AG10803 (cell line): ENCODE measurements around the gene KCNH4.

ENCODE experiments used
- DNase-seq: peaks from one replicate; pipeline ENCODE4 v3.0.0; 2010; ENCODE audit warnings: low read depth
- H3K4me3 ChIP-seq: 2 replicates; pipeline ENCODE4 v1.5.1; 2011; ENCODE audit warnings: mild to moderate bottlenecking, low read length, control low read depth
- TF ChIP-seq, protein P1 (sequence below): conservative IDR thresholded peaks from 2 replicates; pipeline ENCODE4 v1.5.1; 2011; ENCODE audit warnings: mild to moderate bottlenecking, low read length, control low read depth, inconsistent platforms

Gene KCNH4

DNA sequence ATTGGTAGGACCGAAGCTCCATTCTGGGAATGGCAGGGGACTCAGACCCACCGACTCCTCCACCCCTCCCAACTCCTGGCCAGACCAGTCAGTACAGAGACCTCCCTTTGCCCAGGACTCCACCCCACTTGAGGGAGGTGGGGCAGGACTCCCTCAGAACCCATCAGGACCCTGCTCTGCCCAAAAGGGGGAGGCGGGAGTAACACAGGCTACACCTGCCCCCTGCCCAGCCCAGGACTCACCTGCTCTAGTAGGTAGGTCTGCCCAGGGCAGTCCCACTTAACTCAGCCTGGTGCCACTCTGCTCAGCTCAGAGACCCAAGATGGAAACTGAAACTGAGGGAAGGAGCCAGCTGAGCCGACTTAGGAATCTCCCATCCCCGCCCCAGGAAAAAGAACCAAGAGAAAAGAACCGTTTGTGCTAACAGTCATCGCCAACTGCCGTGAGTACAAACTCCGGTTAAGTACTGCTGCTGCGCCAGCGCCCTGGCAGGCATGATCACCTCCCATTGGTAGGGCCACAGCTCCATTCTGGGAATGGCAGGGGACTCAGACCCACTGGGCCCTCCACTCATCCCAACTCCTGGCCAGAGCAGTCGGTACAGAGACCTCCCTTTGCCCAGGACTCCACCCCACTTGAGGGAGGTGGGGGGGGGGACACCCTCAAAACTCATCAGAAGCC lies 68.9 kb downstream of the KCNH4 start:
- H3K4me3 ChIP-seq, result peak overlapping the region; percentile 75
- DNase-seq, result peak; percentile 44
- TF ChIP-seq, protein P1, sequence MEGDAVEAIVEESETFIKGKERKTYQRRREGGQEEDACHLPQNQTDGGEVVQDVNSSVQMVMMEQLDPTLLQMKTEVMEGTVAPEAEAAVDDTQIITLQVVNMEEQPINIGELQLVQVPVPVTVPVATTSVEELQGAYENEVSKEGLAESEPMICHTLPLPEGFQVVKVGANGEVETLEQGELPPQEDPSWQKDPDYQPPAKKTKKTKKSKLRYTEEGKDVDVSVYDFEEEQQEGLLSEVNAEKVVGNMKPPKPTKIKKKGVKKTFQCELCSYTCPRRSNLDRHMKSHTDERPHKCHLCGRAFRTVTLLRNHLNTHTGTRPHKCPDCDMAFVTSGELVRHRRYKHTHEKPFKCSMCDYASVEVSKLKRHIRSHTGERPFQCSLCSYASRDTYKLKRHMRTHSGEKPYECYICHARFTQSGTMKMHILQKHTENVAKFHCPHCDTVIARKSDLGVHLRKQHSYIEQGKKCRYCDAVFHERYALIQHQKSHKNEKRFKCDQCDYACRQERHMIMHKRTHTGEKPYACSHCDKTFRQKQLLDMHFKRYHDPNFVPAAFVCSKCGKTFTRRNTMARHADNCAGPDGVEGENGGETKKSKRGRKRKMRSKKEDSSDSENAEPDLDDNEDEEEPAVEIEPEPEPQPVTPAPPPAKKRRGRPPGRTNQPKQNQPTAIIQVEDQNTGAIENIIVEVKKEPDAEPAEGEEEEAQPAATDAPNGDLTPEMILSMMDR, result no peak

DNA sequence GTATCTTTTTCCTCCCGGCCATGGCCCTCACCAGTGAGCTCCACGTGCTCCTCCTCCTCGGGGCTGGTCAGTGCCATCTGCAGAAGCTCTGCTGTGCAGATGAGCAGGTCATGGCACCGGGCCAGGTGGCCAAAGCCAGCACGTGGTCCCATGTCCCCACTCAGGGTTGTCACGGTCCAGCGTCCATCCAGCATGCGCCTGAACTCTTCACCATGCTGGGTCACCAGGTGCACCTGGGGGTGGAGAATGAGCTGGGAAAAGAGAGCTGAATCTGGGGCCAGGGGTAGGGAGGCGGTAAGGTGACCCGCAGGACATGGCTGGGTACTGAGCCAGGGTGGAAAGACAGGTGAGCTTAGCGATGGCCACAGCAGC lies 69.7 kb downstream of the KCNH4 start:
- DNase-seq, result no peak
- H3K4me3 ChIP-seq, result peak overlapping the region; percentile 75

DNA sequence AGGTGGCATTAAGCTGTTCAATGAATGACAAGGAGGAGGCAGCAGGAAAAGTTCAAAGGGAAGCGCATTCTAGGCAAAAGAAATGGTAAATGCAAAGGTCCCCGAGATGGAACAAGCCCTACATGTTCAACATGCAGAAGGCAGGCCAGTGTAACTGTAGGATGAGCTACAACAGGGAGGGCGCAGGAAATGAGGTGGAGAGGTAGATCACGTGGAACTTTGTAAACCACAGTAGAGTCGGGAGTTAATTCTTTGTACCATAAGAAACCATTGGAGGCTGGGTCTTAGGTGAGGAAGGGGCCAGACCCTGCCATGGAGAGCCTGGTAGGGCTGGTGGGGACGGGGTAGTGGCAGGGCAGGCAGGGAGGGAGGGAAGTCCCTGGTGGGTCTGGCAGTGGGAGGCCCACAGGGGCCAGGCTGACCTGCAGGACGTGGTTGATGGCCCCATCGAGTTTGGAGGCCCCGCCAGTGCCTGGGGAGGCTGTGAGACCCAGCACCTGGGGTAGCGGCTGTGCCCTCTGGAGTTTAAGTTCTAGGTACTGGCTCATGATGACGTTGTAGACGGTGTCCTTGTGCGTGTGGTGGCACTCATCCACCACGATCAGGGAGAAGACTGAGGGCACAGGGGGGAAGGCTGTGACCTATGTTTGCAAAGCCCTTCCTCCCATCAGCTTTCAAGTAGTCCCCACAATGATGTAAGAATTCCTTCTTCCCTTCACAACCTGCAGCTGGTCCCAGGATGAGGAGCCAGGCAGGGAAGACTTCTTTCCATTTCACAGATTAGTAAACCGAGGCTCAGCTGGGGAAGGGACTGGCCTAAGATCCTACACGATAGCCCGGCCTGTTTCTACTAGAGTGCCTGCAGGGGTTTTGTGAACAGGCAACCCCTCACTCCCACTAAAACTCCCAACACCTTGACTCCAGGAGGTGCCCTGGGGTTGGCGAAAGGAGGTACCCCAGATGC lies 70.4 kb downstream of the KCNH4 start:
- TF ChIP-seq, protein P1, result no peak
- H3K4me3 ChIP-seq, result no peak overlapping the region
- no peak for DNase-seq

More for the DNA sequence above, 69.7 kb downstream of the KCNH4 start:
- TF ChIP-seq, protein P1, result no peak

DNA sequence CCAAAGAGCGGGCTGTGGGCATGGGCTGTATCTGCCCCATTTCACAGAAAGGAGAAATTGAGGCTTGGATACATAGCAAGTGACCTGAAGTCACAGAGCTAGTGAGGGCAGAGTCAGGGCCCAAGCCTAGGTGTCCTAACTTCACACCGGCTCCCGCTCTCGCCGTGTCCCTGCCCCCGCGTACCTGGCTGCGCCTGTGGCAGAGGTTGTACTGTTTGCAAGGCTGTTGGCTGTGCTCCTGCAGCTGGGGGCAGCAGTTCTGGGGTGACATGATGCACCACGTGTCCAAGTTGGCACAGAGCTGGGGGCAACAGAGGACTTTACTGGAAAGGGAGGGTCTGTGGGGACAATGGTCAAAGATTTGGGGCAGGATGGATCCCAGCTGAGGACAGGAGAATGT lies 71.9 kb downstream of the KCNH4 start:
- no peak for DNase-seq
- TF ChIP-seq, protein P1, result no peak
- H3K4me3 ChIP-seq, result no peak overlapping the region

DNA sequence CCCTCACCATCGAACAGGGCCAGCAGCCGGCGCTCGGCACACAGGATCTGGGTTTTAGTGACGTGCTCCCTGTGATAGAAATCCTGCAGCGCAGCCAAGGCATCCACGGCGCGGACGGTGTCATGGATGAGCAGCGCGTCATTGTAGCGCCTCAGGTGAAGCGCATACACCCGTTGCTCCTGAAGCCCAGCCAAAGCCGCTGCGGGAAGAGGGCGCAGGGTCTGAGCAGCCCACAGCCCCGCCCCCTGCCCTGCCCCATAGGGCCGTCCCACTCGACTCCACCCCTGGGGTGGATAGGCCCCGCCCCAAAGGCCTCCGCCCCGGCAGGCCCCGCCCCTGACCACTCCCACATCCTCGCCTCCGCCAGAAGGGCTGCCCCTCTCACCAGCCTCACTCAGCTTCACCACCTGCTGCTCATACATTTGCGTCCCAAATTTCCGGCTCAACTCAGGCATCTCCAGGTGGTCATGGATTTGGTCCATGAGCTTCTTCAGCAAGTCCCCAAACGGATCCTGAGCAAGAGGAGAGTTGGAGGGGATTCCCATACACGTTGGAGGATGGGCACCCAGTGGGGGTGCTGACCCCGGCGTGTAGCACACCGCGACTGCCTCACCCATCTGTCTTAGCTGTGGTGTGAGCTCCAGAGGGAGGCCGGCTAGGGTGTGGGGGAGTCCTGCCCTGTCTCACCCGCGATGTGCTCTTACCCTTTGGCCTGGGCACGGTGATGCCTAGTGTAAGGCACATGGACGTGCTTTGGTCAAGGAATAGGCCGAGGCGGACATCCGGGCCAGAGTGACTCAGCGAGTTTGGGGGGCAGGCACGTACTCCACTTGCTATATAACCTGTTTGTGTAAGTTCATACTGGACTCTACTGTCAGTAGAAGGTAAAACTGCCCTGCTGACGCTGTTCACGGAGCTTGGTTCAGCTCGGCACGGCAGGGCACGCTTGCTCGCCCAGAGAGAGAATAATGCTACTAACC lies 73.1 kb downstream of the KCNH4 start:
- DNase-seq, result no peak
- TF ChIP-seq, protein P1, result no peak

DNA sequence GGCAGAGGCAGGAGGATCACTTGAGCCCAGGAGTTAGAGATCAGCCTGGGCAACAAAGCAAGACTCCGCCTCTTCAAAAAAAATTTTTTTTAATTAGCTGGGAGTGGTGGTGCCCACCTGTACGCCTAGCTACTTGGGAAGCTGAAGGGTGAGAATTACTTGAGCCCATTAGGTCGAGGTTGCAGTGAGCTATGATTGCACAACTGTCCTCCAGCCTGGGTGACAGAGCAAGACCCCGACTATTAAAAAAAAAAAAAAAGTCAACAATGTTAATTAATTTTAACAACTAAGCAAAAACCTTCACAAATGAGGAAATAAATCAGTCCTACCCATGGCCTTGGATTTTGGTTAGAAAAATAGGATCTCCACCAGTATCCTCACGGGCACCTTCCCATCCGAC lies 73.8 kb downstream of the KCNH4 start:
- no peak overlapping the region for H3K4me3 ChIP-seq
- DNase-seq, result no peak
- TF ChIP-seq, protein P1, result no peak

More for the DNA sequence above, 73.1 kb downstream of the KCNH4 start:
- H3K4me3 ChIP-seq, result no peak overlapping the region
